ENCODE data around the gene ADAR.

Gene ADAR

DNA sequence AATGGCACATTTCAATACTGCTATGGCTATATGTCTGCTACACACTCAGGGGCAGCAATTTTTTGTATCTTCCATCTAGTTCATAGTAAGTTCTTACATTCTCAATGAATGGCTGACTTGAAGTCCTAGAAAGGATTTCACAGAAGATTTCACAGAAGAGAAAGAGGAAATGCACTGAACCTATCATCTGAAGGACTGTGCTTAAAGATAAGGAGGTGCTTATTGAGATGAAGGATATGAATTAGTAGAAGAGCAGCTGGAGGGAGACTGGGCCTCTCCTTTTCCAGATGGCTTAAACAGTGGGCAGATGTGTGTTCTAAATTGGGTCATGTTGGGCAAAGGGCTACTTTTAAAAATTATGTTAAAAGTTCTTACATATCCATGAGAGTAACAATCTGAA lies 14.6 kb downstream of the ADAR start:
- TF ChIP-seq MYC (IDR thresholded peaks at IDR 0.05; ENCODE audit: low read depth, low read length): no peak
- TF ChIP-seq, protein P1, sequence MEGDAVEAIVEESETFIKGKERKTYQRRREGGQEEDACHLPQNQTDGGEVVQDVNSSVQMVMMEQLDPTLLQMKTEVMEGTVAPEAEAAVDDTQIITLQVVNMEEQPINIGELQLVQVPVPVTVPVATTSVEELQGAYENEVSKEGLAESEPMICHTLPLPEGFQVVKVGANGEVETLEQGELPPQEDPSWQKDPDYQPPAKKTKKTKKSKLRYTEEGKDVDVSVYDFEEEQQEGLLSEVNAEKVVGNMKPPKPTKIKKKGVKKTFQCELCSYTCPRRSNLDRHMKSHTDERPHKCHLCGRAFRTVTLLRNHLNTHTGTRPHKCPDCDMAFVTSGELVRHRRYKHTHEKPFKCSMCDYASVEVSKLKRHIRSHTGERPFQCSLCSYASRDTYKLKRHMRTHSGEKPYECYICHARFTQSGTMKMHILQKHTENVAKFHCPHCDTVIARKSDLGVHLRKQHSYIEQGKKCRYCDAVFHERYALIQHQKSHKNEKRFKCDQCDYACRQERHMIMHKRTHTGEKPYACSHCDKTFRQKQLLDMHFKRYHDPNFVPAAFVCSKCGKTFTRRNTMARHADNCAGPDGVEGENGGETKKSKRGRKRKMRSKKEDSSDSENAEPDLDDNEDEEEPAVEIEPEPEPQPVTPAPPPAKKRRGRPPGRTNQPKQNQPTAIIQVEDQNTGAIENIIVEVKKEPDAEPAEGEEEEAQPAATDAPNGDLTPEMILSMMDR (IDR thresholded peaks at IDR 0.05; ENCODE audit: low read depth, low read length): no peak
- TF ChIP-seq POLR2A (IDR thresholded peaks at IDR 0.05; ENCODE audit: extremely low read depth, insufficient read length): no peak
- TF ChIP-seq, protein P2, sequence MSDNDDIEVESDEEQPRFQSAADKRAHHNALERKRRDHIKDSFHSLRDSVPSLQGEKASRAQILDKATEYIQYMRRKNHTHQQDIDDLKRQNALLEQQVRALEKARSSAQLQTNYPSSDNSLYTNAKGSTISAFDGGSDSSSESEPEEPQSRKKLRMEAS (IDR thresholded peaks at IDR 0.05; ENCODE audit: low read depth, low read length): no peak
- DNase-seq (ENCODE audit: low read depth): no peak
- H3K4me3 ChIP-seq (ENCODE audit: low read depth, low read length): no peak overlapping the region

DNA sequence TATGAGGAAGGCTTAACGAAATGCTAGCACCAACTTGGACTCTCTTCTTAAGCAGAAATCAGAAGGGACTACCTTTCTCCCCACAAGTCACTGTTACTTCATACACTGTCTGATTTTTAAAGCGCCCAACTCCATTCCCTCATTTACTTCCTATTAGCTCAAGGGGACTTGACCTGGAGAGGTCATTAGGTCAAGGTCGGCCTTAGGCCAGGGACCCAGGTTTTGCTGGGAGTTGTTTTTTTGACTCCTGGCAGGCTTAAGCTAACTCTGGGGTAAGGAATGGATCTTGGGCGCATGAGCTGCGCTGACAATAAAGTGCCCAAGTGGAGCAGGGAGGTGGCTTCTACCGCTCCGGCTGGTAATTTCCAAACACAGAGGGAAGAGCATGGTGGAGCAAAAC lies 16.8 kb downstream of the ADAR start:
- no peak overlapping the region for H3K4me3 ChIP-seq (ENCODE audit: low read depth, low read length)
- DNase-seq (ENCODE audit: low read depth): no peak
- TF ChIP-seq, protein P1 (IDR thresholded peaks at IDR 0.05; ENCODE audit: low read depth, low read length): no peak
- TF ChIP-seq POLR2A (IDR thresholded peaks at IDR 0.05; ENCODE audit: extremely low read depth, insufficient read length): no peak
- TF ChIP-seq MYC (IDR thresholded peaks at IDR 0.05; ENCODE audit: low read depth, low read length): no peak
- TF ChIP-seq, protein P2 (IDR thresholded peaks at IDR 0.05; ENCODE audit: low read depth, low read length): no peak

DNA sequence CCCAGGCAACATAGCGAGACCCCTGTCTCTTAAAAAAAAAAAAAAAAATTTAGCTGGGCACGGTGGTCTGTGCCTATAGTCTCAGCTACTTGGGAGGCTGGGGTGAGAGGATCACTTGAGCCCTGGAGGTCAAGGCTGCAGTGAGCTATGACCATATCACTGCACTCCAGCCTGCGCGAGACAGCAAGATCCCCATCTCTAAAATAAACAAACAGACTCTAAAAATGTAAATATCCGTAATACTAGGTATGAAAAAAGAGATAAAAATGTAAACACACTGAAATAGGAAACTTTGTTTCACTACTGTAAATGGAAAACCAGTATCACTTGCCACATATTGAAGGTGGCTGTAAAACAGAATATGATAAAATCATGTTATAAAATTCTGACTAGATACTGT lies 17.2 kb downstream of the ADAR start:
- H3K4me3 ChIP-seq (ENCODE audit: low read depth, low read length): no peak overlapping the region
- DNase-seq (ENCODE audit: low read depth): no peak
- TF ChIP-seq MYC (IDR thresholded peaks at IDR 0.05; ENCODE audit: low read depth, low read length) (no peak), POLR2A (IDR thresholded peaks at IDR 0.05; ENCODE audit: extremely low read depth, insufficient read length) (no peak)
- TF ChIP-seq, protein P1 (IDR thresholded peaks at IDR 0.05; ENCODE audit: low read depth, low read length): no peak
- TF ChIP-seq, protein P2 (IDR thresholded peaks at IDR 0.05; ENCODE audit: low read depth, low read length): no peak

DNA sequence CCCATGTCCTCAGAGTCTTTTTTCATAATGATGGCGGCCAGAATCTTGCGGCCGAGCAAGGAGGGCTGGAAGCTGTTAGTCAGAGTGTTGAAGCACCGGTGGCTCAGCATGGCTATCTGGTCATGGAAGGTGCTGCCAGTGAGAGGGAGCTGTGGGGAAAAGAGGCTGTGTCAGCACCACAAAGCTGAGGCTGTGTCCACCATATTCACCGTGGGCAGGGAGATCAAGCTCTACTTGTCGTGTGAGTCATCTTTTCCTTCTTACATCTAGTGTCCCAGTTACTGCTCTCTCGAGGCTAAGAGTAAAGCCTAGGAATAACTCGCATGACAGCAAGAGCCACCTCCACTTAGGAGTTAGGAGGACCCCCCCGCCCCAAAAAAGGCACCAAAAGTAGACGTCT lies 18.2 kb downstream of the ADAR start:
- no peak for TF ChIP-seq MYC (IDR thresholded peaks at IDR 0.05; ENCODE audit: low read depth, low read length)
- no peak for TF ChIP-seq POLR2A (IDR thresholded peaks at IDR 0.05; ENCODE audit: extremely low read depth, insufficient read length)
- TF ChIP-seq, protein P2 (IDR thresholded peaks at IDR 0.05; ENCODE audit: low read depth, low read length): no peak
- TF ChIP-seq, protein P1 (IDR thresholded peaks at IDR 0.05; ENCODE audit: low read depth, low read length): no peak
- H3K4me3 ChIP-seq (ENCODE audit: low read depth, low read length): no peak overlapping the region
- no peak for DNase-seq (ENCODE audit: low read depth)

DNA sequence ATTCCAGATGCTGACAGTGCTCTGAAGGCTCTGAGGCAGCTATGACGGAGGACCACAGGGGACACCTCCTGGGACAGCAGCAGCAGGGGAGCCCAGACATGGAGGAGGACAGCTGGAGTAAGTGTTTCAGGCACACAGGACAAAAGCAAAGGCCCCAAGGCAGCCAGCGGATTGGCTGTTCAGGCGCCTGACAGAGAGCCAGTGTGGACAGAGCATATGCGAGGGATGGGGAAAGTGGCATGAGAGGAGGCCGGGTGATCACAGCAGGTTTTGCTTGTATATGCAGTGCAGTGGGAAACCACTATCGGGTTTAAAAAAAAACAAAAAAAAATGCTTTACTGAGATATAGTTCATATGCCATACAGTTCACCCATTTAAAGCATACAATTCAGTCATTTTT lies 21.3 kb downstream of the ADAR start:
- H3K4me3 ChIP-seq (ENCODE audit: low read depth, low read length): no peak overlapping the region
- no peak for DNase-seq (ENCODE audit: low read depth)
- TF ChIP-seq, protein P2 (IDR thresholded peaks at IDR 0.05; ENCODE audit: low read depth, low read length): no peak
- TF ChIP-seq, protein P1 (IDR thresholded peaks at IDR 0.05; ENCODE audit: low read depth, low read length): no peak
- TF ChIP-seq POLR2A (IDR thresholded peaks at IDR 0.05; ENCODE audit: extremely low read depth, insufficient read length) (no peak), MYC (IDR thresholded peaks at IDR 0.05; ENCODE audit: low read depth, low read length) (no peak)

DNA sequence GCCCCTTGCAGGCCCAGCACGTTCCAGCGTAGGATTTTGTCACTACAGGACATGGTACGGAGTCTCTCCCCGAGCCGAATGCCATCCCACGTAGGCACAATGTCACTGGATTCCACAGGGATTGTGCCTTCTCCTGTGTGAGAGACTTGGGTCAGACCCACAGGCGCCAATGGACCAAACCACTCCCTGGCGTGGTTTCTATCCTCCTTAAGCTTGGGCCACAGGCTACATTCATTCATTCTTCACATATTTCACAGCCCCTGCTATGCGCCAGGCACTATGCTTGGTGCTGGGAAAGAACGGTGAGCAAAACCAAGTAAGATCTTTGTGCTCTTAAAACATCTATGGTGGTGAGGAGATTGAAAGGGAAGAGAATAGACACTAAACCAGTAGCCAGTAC lies 21.8 kb downstream of the ADAR start:
- no peak overlapping the region for H3K4me3 ChIP-seq (ENCODE audit: low read depth, low read length)
- no peak for DNase-seq (ENCODE audit: low read depth)
- TF ChIP-seq, protein P2 (IDR thresholded peaks at IDR 0.05; ENCODE audit: low read depth, low read length): no peak
- TF ChIP-seq MYC (IDR thresholded peaks at IDR 0.05; ENCODE audit: low read depth, low read length) (no peak), POLR2A (IDR thresholded peaks at IDR 0.05; ENCODE audit: extremely low read depth, insufficient read length) (no peak)
- TF ChIP-seq, protein P1 (IDR thresholded peaks at IDR 0.05; ENCODE audit: low read depth, low read length): no peak

Data from NB4 (cell line).